Panc1 (cell line): ENCODE data around the gene MALAT1. TPM values are rescaled to one million over a fixed set of nuclear protein-coding genes. Genes with fewer than 3 reads are reported as not detected.

Experiments
- ATAC-seq: fragments of 200-7000 bp; cut with Tn5 transposase; 2 replicates; pipeline ENCODE4 v1.9.1; 2020; ENCODE audit warnings: mild to moderate bottlenecking, moderate library complexity
- BruUV-seq: library from RNA; stranded (reverse); fragments of 400-500 nt; replicated peaks from 2 replicates; lab custom pipeline; 2021; lab: Mats Ljungman, UMichigan
- CTCF ChIA-PET: fragments of 300-600 bp; sonication (Branson Sonifier 250); formaldehyde crosslinking; loops from one replicate; lab custom pipeline; 2022; ENCODE audit warnings: antibody characterized with exemption; lab: Charles Lee
- POLR2A ChIA-PET: fragments of 300-600 bp; sonication (Branson Sonifier 250); formaldehyde crosslinking; loops from one replicate; lab custom pipeline; 2022; ENCODE audit warnings: antibody characterized with exemption; lab: Charles Lee
- DNase-seq: peaks from one replicate; pipeline ENCODE4 v3.0.0-alpha.2; 2010; ENCODE audit warnings: low read depth, low spot score
- H3K27ac ChIP-seq: 2 replicates; pipeline ENCODE4 v1.5.1; 2011; ENCODE audit warnings: mild to moderate bottlenecking, low read length, inconsistent platforms
- H3K27me3 ChIP-seq: fragments of 200-500 bp; sonication (Bioruptor generic); 2 replicates; pipeline ENCODE4 v1.6.0; 2014; ENCODE audit warnings: low read length, inconsistent platforms; ENCODE audit not compliant: control insufficient read depth, insufficient read depth
- H3K36me3 ChIP-seq: fragments of 200-500 bp; sonication (Bioruptor generic); 2 replicates; pipeline ENCODE4 v1.5.1; 2014; ENCODE audit warnings: inconsistent platforms, mild to moderate bottlenecking, low read length, moderate library complexity; ENCODE audit not compliant: control insufficient read depth, insufficient read depth
- H3K4me1 ChIP-seq: 2 replicates; pipeline ENCODE4 v1.5.1; 2011; ENCODE audit warnings: inconsistent platforms, mild to moderate bottlenecking, low read length, moderate library complexity; ENCODE audit not compliant: control insufficient read depth, insufficient read depth
- H3K4me3 ChIP-seq, 2 experiments: 2 replicates each; pipeline ENCODE4 v1.5.1; 2011 to 2012; ENCODE audit warnings: low read depth in 2 of 2, low read length in 2 of 2, mild to moderate bottlenecking in 2 of 2, inconsistent platforms in 1 of 2, moderate library complexity in 1 of 2
- H3K9me3 ChIP-seq: fragments of 200-500 bp; sonication (Bioruptor generic); 2 replicates; pipeline ENCODE4 v1.5.1; 2014; ENCODE audit warnings: low read depth, mild to moderate bottlenecking, inconsistent platforms, low read length, moderate library complexity; ENCODE audit not compliant: control insufficient read depth, insufficient read depth
- CTCF ChIP-seq: fragments of 450-650 bp; IDR thresholded peaks from 2 replicates; pipeline ENCODE4 v1.5.1; 2017; ENCODE audit warnings: mild to moderate bottlenecking
- POLR2AphosphoS5 ChIP-seq: IDR thresholded peaks from 2 replicates; pipeline ENCODE4 v1.6.1; 2012; ENCODE audit warnings: mild to moderate bottlenecking, low read depth, low read length, moderate library complexity
- SIN3A ChIP-seq: IDR thresholded peaks from 2 replicates; pipeline ENCODE4 v1.6.1; 2012; ENCODE audit warnings: low read depth, mild to moderate bottlenecking, low read length, moderate library complexity, borderline replicate concordance; ENCODE audit not compliant: insufficient read depth
- TCF7L2 ChIP-seq: IDR thresholded peaks from 2 replicates; pipeline ENCODE4 v1.6.1; 2011; ENCODE audit warnings: mild to moderate bottlenecking, low read depth, low read length, inconsistent platforms
- in situ Hi-C: cut with HindIII; loops from 2 replicates; pipeline ENCODE4 v1.10.0; 2016; ENCODE audit warnings: low sequenced_read_pairs, low pct_unique_long_range_greater_than_20kb
- intact Hi-C: fragments of 100-400 bp; cut with micrococcal nuclease; formaldehyde crosslinking; loops from one replicate; pipeline ENCODE4 v1.10.0; 2022; ENCODE audit not compliant: unreplicated experiment
- total RNA-seq: library from RNA; stranded (reverse); gene quantifications from one replicate; pipeline ENCODE4 v1.2.1, GENCODE V29; 2021; ENCODE audit not compliant: unreplicated experiment
- TF ChIP-seq, protein P1 (sequence below), 2 experiments: IDR thresholded peaks; 2 replicates each; pipeline ENCODE4 v1.6.1; 2011 to 2012; ENCODE audit warnings: low read depth in 2 of 2, control low read depth in 1 of 2, low read length in 1 of 2, mild to moderate bottlenecking in 1 of 2, moderate library complexity in 1 of 2; ENCODE audit not compliant: insufficient read depth in 1 of 2

Gene MALAT1
- total RNA-seq, 1 experiment from 2014 or later, result 13,645 TPM

DNA sequence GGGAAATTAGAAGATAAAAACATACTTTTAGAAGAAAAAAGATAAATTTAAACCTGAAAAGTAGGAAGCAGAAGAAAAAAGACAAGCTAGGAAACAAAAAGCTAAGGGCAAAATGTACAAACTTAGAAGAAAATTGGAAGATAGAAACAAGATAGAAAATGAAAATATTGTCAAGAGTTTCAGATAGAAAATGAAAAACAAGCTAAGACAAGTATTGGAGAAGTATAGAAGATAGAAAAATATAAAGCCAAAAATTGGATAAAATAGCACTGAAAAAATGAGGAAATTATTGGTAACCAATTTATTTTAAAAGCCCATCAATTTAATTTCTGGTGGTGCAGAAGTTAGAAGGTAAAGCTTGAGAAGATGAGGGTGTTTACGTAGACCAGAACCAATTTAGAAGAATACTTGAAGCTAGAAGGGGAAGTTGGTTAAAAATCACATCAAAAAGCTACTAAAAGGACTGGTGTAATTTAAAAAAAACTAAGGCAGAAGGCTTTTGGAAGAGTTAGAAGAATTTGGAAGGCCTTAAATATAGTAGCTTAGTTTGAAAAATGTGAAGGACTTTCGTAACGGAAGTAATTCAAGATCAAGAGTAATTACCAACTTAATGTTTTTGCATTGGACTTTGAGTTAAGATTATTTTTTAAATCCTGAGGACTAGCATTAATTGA, 1.0 kb downstream of the MALAT1 start:
- ATAC-seq (no peak), DNase-seq (no peak)
- no peaks in the 10 kb centered on the region for H3K27me3 ChIP-seq
- ChIA-PET CTCF (interaction anchor here (0.6 to 1.2 kb wide), 2 partner anchors 20 to 32 kb away, joined by 3 to 5 read pairs; no protein-coding TSS in a partner anchor), POLR2A (interaction anchor here (0.5 to 15.9 kb wide), 23 partner anchors 7 to 401 kb away, joined by 3 to 818 read pairs (median 5); partner anchors contain the start of gene NEAT1)
- H3K27ac ChIP-seq, result peak overlapping the region; percentile 100
- TF ChIP-seq TCF7L2, result no peak
- TF ChIP-seq POLR2AphosphoS5, result no peak
- no peak for TF ChIP-seq SIN3A
- TF ChIP-seq, protein P1, sequence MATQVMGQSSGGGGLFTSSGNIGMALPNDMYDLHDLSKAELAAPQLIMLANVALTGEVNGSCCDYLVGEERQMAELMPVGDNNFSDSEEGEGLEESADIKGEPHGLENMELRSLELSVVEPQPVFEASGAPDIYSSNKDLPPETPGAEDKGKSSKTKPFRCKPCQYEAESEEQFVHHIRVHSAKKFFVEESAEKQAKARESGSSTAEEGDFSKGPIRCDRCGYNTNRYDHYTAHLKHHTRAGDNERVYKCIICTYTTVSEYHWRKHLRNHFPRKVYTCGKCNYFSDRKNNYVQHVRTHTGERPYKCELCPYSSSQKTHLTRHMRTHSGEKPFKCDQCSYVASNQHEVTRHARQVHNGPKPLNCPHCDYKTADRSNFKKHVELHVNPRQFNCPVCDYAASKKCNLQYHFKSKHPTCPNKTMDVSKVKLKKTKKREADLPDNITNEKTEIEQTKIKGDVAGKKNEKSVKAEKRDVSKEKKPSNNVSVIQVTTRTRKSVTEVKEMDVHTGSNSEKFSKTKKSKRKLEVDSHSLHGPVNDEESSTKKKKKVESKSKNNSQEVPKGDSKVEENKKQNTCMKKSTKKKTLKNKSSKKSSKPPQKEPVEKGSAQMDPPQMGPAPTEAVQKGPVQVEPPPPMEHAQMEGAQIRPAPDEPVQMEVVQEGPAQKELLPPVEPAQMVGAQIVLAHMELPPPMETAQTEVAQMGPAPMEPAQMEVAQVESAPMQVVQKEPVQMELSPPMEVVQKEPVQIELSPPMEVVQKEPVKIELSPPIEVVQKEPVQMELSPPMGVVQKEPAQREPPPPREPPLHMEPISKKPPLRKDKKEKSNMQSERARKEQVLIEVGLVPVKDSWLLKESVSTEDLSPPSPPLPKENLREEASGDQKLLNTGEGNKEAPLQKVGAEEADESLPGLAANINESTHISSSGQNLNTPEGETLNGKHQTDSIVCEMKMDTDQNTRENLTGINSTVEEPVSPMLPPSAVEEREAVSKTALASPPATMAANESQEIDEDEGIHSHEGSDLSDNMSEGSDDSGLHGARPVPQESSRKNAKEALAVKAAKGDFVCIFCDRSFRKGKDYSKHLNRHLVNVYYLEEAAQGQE (IDR thresholded peaks at IDR 0.05; ENCODE audit: insufficient read depth in 1 of 2, low read depth in 2 of 2, low read length in 1 of 2), result no peak; a peak in 1 of 4 replicates
- TF ChIP-seq CTCF, result no peak
- intact Hi-C loops (no loop called here), in situ Hi-C loops (loop anchor here (5.0 kb wide), 1 partner anchor 78 kb away; the partner anchor contains the start of gene NEAT1)
- H3K36me3 ChIP-seq, result peaks cover 54% of the 10 kb centered on the region
- BruUV-seq, result no TSS peak
- peak overlapping the region; percentile 78 to 99 for H3K4me3 ChIP-seq
- H3K4me1 ChIP-seq, result peaks cover 30% of the 10 kb centered on the region
- H3K9me3 ChIP-seq, result no peaks in the 10 kb centered on the region

DNA sequence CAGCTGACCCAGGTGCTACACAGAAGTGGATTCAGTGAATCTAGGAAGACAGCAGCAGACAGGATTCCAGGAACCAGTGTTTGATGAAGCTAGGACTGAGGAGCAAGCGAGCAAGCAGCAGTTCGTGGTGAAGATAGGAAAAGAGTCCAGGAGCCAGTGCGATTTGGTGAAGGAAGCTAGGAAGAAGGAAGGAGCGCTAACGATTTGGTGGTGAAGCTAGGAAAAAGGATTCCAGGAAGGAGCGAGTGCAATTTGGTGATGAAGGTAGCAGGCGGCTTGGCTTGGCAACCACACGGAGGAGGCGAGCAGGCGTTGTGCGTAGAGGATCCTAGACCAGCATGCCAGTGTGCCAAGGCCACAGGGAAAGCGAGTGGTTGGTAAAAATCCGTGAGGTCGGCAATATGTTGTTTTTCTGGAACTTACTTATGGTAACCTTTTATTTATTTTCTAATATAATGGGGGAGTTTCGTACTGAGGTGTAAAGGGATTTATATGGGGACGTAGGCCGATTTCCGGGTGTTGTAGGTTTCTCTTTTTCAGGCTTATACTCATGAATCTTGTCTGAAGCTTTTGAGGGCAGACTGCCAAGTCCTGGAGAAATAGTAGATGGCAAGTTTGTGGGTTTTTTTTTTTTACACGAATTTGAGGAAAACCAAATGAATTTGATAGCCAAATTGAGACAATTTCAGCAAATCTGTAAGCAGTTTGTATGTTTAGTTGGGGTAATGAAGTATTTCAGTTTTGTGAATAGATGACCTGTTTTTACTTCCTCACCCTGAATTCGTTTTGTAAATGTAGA, 1.7 kb downstream of the MALAT1 start:
- TF ChIP-seq, protein P1 (IDR thresholded peaks at IDR 0.05; ENCODE audit: insufficient read depth in 1 of 2, low read depth in 2 of 2, low read length in 1 of 2), result no peak; a peak in 1 of 4 replicates
- TF ChIP-seq POLR2AphosphoS5, result peak; percentile 99
- TF ChIP-seq SIN3A, result peak; percentile 90
- DNase-seq, result no peak
- peak overlapping the region; percentile 100 for H3K27ac ChIP-seq
- intact Hi-C loops, result no loop called here
- BruUV-seq, result TSS peak; percentile 52
- in situ Hi-C loops, result no loop called here
- H3K36me3 ChIP-seq, result peaks cover 61% of the 10 kb centered on the region
- ChIA-PET CTCF (no interaction called here), POLR2A (interaction anchor here (0.5 to 15.9 kb wide), 17 partner anchors 7 to 238 kb away, joined by 3 to 818 read pairs (median 9); partner anchors contain the start of gene NEAT1)
- H3K27me3 ChIP-seq, result no peaks in the 10 kb centered on the region
- H3K9me3 ChIP-seq, result no peaks in the 10 kb centered on the region
- no peak for ATAC-seq
- peak overlapping the region; percentile 78 to 99 for H3K4me3 ChIP-seq
- peaks cover 28% of the 10 kb centered on the region for H3K4me1 ChIP-seq
